Heart left ventricle (tissue), 13 donors: Measurements from ENCODE around the gene RBM10.

Source experiments
- POLR2A ChIP-seq, 2 donors: fragments of 450-650 bp; IDR thresholded peaks; one replicate each; pipeline ENCODE4 v1.6.1; 2017; ENCODE audit warnings: antibody characterized with exemption in 2 of 2, mild to moderate bottlenecking in 2 of 2, moderate library complexity in 2 of 2
- TF ChIP-seq, protein P1 (sequence below), 12 donors: fragments of 200-600 bp; sonication (generic) in 4 of 12; IDR thresholded peaks; one replicate each; pipeline versions ENCODE4 v1.5.0 to v1.8.0; 2018 to 2022; ENCODE audit warnings: antibody characterized with exemption in 12 of 12, mild to moderate bottlenecking in 5 of 12
- donor health status: ischemic (EF 13 %, LVEDD 7.1; RV severe dilation, severe dysfunction).
- donor health status: DM: no; HTN: yes; CAD: no.
- donor health status: DM: no; HTN: no; CAD: no.
- donor health status: ischemic (EF 25% LVEDD 6.9; RV normal size, moderate dysfunction).
- donor health status: ischemic (EF 25% LVEDD 5.7; RV mildly dilated, moderate dysfunction).
- donor health status: ischemic (EF 35%, LVEDD 5.7; RV mildly dilated, moderate dysfunction).
- donor health status: nonischemic (EF 11% LVEDD 7.7; RV severe dilation, severe dysfunction).
- donor health status: DM: yes; HTN: yes; CAD: no.
- donor health status: PGD.
- donor health status: ischemic (EF 29% LVEDD 5.4; RV normal size, mild dysfunction).
- donor health status: nonischemic (EF 23%, LVEDD 6.1; RV moderate dilation, normal function).

DNA sequence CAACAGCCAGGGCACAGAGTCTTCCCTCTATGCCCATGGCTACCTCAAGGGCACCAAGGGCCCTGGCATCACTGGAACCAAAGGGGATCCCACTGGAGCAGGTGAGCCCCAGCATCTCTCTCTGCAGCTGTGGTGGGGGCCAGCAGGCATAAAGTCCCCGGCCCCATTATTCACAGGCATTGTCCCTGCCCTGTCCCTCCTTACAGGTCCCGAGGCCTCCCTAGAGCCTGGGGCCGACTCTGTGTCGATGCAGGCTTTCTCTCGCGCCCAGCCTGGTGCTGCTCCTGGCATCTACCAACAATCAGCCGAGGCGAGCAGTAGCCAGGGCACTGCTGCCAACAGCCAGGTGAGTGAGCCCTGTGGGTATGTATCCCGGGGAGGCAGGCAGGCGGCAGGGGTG is 36.3 kb downstream of the RBM10 start:
- TF ChIP-seq, protein P1, sequence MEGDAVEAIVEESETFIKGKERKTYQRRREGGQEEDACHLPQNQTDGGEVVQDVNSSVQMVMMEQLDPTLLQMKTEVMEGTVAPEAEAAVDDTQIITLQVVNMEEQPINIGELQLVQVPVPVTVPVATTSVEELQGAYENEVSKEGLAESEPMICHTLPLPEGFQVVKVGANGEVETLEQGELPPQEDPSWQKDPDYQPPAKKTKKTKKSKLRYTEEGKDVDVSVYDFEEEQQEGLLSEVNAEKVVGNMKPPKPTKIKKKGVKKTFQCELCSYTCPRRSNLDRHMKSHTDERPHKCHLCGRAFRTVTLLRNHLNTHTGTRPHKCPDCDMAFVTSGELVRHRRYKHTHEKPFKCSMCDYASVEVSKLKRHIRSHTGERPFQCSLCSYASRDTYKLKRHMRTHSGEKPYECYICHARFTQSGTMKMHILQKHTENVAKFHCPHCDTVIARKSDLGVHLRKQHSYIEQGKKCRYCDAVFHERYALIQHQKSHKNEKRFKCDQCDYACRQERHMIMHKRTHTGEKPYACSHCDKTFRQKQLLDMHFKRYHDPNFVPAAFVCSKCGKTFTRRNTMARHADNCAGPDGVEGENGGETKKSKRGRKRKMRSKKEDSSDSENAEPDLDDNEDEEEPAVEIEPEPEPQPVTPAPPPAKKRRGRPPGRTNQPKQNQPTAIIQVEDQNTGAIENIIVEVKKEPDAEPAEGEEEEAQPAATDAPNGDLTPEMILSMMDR (IDR thresholded peaks at IDR 0.05), result no peak
- TF ChIP-seq POLR2A (IDR thresholded peaks at IDR 0.05), result no peak
